ENCODE measurements around the gene FAM168A. TPM values are rescaled to one million over a fixed set of nuclear protein-coding genes. Genes with fewer than 3 reads are reported as not detected.
A peak's percentile ranks its signal among the peaks of the same experiment; 100 is the strongest.

FAM168A gene
- total RNA-seq, 1 donor from 2014 or later = 31.0 TPM

DNA sequence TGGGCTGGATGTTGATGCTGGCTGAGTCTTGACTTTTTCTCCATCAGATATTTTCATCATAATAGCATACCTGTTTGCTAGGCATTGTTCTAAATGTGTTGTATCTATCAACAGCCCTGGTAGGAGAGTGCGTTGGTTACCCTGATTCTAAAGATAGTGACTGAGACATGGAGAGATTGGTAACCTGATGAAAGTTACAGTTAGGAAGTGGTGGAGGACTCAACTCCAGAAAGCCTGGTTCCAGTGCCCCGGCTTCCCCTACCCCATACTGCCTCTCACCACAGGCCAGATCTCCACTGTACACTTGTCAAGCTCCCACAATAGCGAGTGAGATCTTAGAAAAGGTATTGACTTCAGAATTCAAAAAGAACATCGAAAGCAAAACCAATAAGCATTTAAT is 244.5 kb downstream of the FAM168A start:
- ATAC-seq (no peak), DNase-seq (no peak)
- Histone ChIP-seq H3K36me3 (peaks cover 63% of the 10 kb centered on the region), H3K9me3 (no peaks in the 10 kb centered on the region), H3K4me3 (no peak overlapping the region), H3K27me3 (ENCODE audit: low read depth) (no peaks in the 10 kb centered on the region), H3K4me1 (peaks cover 13% of the 10 kb centered on the region), H3K27ac (no peak overlapping the region)
- intact Hi-C loops (cut with DNase I) = no loop called here
- no peak for TF ChIP-seq CTCF (IDR thresholded peaks at IDR 0.05)

GRCh38 chr11:73350908-73351636 is 246.8 kb downstream of the FAM168A start:
- peaks cover 13% of the 10 kb centered on the region for H3K4me1 ChIP-seq
- intact Hi-C loops (cut with DNase I) = no loop called here
- no peak overlapping the region for H3K27ac ChIP-seq
- no peaks in the 10 kb centered on the region for H3K9me3 ChIP-seq
- ATAC-seq (peak; percentile 78 to 84), DNase-seq (peak; percentile 72)
- H3K4me3 ChIP-seq = no peak overlapping the region
- H3K27me3 ChIP-seq (ENCODE audit: low read depth) = no peaks in the 10 kb centered on the region
- H3K36me3 ChIP-seq = peaks cover 58% of the 10 kb centered on the region
- TF ChIP-seq CTCF (IDR thresholded peaks at IDR 0.05) = peak; percentile 95

Other genes with a start within 250 kb of the FAM168A start
- 15.4 TPM for gene RELT, start 221.7 kb downstream of the FAM168A start, total RNA-seq
- 35.4 TPM for gene PLEKHB1, start 48.5 kb upstream of the FAM168A start, total RNA-seq
- 128 TPM for gene RAB6A, start 163.0 kb upstream of the FAM168A start, total RNA-seq
- gene MRPL48, start 189.8 kb upstream of the FAM168A start, total RNA-seq = 26.5 TPM